H9 (cell line): ENCODE results near the gene PEX14. TPM values are rescaled to one million over a fixed set of nuclear protein-coding genes. Genes with fewer than 3 reads are reported as not detected.

Experiments
- DNase-seq: peaks from one replicate; pipeline ENCODE4 v3.0.0-alpha.2; 2017
- H2AFZ ChIP-seq: one replicate; pipeline ENCODE4 v1.6.1; 2013; ENCODE audit warnings: mild to moderate bottlenecking, low read length, control low read depth, moderate library complexity
- H2AK5ac ChIP-seq: 2 replicates; pipeline ENCODE4 v1.6.1; 2013; ENCODE audit warnings: low read length, control low read depth, mixed read lengths; ENCODE audit not compliant: insufficient read length
- H2BK120ac ChIP-seq: one replicate; pipeline ENCODE4 v1.6.1; 2013; ENCODE audit warnings: low read depth, mild to moderate bottlenecking, low read length, control low read depth, inconsistent platforms; ENCODE audit not compliant: poor library complexity, severe bottlenecking
- H2BK12ac ChIP-seq: 2 replicates; pipeline ENCODE4 v1.6.1; 2013; ENCODE audit warnings: low read length, control low read depth, mixed read lengths, low read depth; ENCODE audit not compliant: insufficient read length
- H2BK15ac ChIP-seq: 2 replicates; pipeline ENCODE4 v1.6.1; 2013; ENCODE audit warnings: low read depth, low read length, control low read depth
- H2BK20ac ChIP-seq: one replicate; pipeline ENCODE4 v1.6.1; 2013; ENCODE audit warnings: low read depth, mild to moderate bottlenecking, low read length, control low read depth, inconsistent platforms; ENCODE audit not compliant: poor library complexity, severe bottlenecking
- H2BK5ac ChIP-seq: 2 replicates; pipeline ENCODE4 v1.6.1; 2013; ENCODE audit warnings: low read length, control low read depth, mixed read lengths; ENCODE audit not compliant: insufficient read length
- H3K14ac ChIP-seq: 2 replicates; pipeline ENCODE4 v1.6.1; 2013; ENCODE audit warnings: low read length, control low read depth; ENCODE audit not compliant: insufficient read depth
- H3K18ac ChIP-seq: 2 replicates; pipeline ENCODE4 v1.6.1; 2013; ENCODE audit warnings: low read depth, mild to moderate bottlenecking, mixed read lengths, low read length, control low read depth; ENCODE audit not compliant: insufficient read length
- H3K23ac ChIP-seq: 2 replicates; pipeline ENCODE4 v1.6.1; 2013; ENCODE audit warnings: low read length, control low read depth, mixed read lengths, low read depth; ENCODE audit not compliant: insufficient read length
- H3K23me2 ChIP-seq: 2 replicates; pipeline ENCODE4 v1.6.1; 2013; ENCODE audit warnings: low read depth, mild to moderate bottlenecking, mixed read lengths, low read length, control low read depth; ENCODE audit not compliant: insufficient read length, poor library complexity, severe bottlenecking
- H3K27ac ChIP-seq: 2 replicates; pipeline ENCODE4 v1.5.1; 2013; ENCODE audit warnings: low read length, control low read depth, mixed read lengths, low read depth; ENCODE audit not compliant: insufficient read length
- H3K27me3 ChIP-seq: 2 replicates; pipeline ENCODE4 v1.6.1; 2013; ENCODE audit warnings: low read length, control low read depth, inconsistent platforms; ENCODE audit not compliant: insufficient read depth
- H3K4ac ChIP-seq: 2 replicates; pipeline ENCODE4 v1.6.1; 2013; ENCODE audit warnings: low read depth, mild to moderate bottlenecking, control low read depth, inconsistent platforms, low read length, moderate library complexity
- H3K4me1 ChIP-seq: 2 replicates; pipeline ENCODE4 v1.6.1; 2013; ENCODE audit warnings: low read length, control low read depth, inconsistent platforms; ENCODE audit not compliant: insufficient read depth
- H3K4me2 ChIP-seq: 2 replicates; pipeline ENCODE4 v1.6.1; 2013; ENCODE audit warnings: low read length, control low read depth, mixed read lengths; ENCODE audit not compliant: insufficient read length, insufficient read depth
- H3K56ac ChIP-seq: 2 replicates; pipeline ENCODE4 v1.6.1; 2013; ENCODE audit warnings: low read depth, mild to moderate bottlenecking, mixed read lengths, low read length, control low read depth; ENCODE audit not compliant: insufficient read length
- H3K79me1 ChIP-seq: 2 replicates; pipeline ENCODE4 v1.6.1; 2013; ENCODE audit warnings: low read depth, mild to moderate bottlenecking, moderate library complexity, low read length, control low read depth, inconsistent platforms; ENCODE audit not compliant: insufficient read depth, poor library complexity, severe bottlenecking
- H3K79me2 ChIP-seq: 2 replicates; pipeline ENCODE4 v1.6.1; 2013; ENCODE audit warnings: low read length, control low read depth, inconsistent platforms; ENCODE audit not compliant: insufficient read depth
- H3K9ac ChIP-seq: 2 replicates; pipeline ENCODE4 v1.6.1; 2013; ENCODE audit warnings: low read length, control low read depth, mixed read lengths; ENCODE audit not compliant: insufficient read length; ENCODE audit errors: extremely low read depth
- H3K9me3 ChIP-seq: one replicate; pipeline ENCODE4 v1.6.1; 2013; ENCODE audit warnings: low read depth, low read length, inconsistent platforms; ENCODE audit not compliant: control insufficient read depth
- H3T11ph ChIP-seq: one replicate; pipeline ENCODE4 v1.6.1; 2013; ENCODE audit warnings: mild to moderate bottlenecking, low read length, control low read depth, inconsistent platforms
- H4K20me1 ChIP-seq: one replicate; pipeline ENCODE4 v1.6.1; 2013; ENCODE audit not compliant: control insufficient read depth, insufficient read length, insufficient read depth
- H4K5ac ChIP-seq: 2 replicates; pipeline ENCODE4 v1.6.1; 2013; ENCODE audit warnings: low read depth, mild to moderate bottlenecking, mixed read lengths, low read length, control low read depth; ENCODE audit not compliant: insufficient read length
- H4K8ac ChIP-seq: replicated peaks from 2 replicates; pipeline ENCODE4 v1.6.1; 2013; ENCODE audit warnings: low read length, control low read depth, mixed read lengths, low read depth; ENCODE audit not compliant: insufficient read length
- H4K91ac ChIP-seq: 2 replicates; pipeline ENCODE4 v1.6.1; 2013; ENCODE audit warnings: low read depth, mild to moderate bottlenecking, moderate library complexity, mixed read lengths, low read length, control low read depth; ENCODE audit not compliant: insufficient read length
- H3K27ac Mint-ChIP-seq, 3 experiments: 2 replicates in 2 of 3; 3 replicates in 1 of 3; pipeline ENCODE4 v1.8.0; 2020 to 2021; ENCODE audit warnings: mixed read lengths in 3 of 3, mild to moderate bottlenecking in 1 of 3, moderate library complexity in 1 of 3
- H3K27me3 Mint-ChIP-seq: 2 replicates; pipeline ENCODE4 v1.8.0; 2021; ENCODE audit warnings: low read depth, mild to moderate bottlenecking, moderate library complexity, mixed read lengths
- H3K36me3 Mint-ChIP-seq, 3 experiments: 2 replicates in 2 of 3; 3 replicates in 1 of 3; pipeline ENCODE4 v1.8.0; 2020 to 2021; ENCODE audit warnings: low read depth in 3 of 3, mixed read lengths in 3 of 3; ENCODE audit not compliant: insufficient read depth in 1 of 3
- H3K4me1 Mint-ChIP-seq, 2 experiments: 2 replicates each; pipeline ENCODE4 v1.8.0; 2020; ENCODE audit warnings: mixed read lengths in 2 of 2
- H3K4me3 Mint-ChIP-seq, 2 experiments: 2 replicates in 1 of 2; 3 replicates in 1 of 2; pipeline ENCODE4 v1.8.0; 2020 to 2021; ENCODE audit warnings: mild to moderate bottlenecking in 2 of 2, mixed read lengths in 2 of 2, moderate library complexity in 1 of 2
- H3K9me3 Mint-ChIP-seq, 2 experiments: 2 replicates in 1 of 2; 3 replicates in 1 of 2; pipeline ENCODE4 v1.8.0; 2020; ENCODE audit warnings: mild to moderate bottlenecking in 2 of 2, mixed read lengths in 2 of 2, moderate library complexity in 1 of 2
- CTCF ChIP-seq: fragments of 200-600 bp; sonication (generic); conservative IDR thresholded peaks from 3 replicates; pipeline ENCODE4 v1.8.0; 2021; ENCODE audit warnings: antibody characterized with exemption, mild to moderate bottlenecking
- WGBS: extraction: QIAGEN DNeasy Blood & Tissue Kit; methylation state at CpG from one replicate; pipeline ENCODE4 v1.1.7; 2013; ENCODE audit warnings: missing lambda C conversion rate, low lambda C conversion rate, mixed read lengths; ENCODE audit not compliant: insufficient read length; ENCODE audit errors: extremely low coverage; 5-methylcytosine and 5-hydroxymethylcytosine counted together
- total RNA-seq: library from RNA; stranded (reverse); gene quantifications from 2 replicates; pipeline ENCODE4 v1.2.1, GENCODE V29; 2021

PEX14 gene
- total RNA-seq, 1 experiment from 2014 or later: 23.9 TPM

DNA sequence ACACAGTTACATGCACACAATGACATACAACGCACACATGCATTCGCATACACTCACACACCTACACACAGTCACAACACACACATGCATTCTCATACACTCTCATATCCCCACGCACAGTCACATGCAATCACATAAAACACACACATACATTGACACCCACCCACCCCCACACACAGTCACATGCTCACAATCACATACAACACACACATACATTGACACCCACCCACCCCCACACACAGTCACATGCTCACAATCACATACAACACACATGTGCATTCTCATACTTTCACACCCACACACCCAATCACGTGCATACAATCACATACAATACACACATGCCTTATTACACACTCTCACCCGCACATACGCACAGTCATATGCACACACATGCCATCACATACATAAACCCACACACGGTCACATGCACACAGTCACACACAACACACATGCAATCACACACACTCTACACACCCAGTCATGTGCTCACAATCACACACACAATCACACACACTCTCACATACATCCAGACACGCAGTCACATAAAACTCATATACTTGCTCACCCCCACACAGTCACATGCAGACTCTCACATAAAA lies 187.4 kb downstream of the PEX14 start:
- H3K4me3 Mint-ChIP-seq: no peak overlapping the region
- H3K14ac ChIP-seq: no peak overlapping the region
- DNase-seq: no peak
- H4K20me1 ChIP-seq: no peaks in the 10 kb centered on the region
- H3K36me3 Mint-ChIP-seq: no peaks in the 10 kb centered on the region
- H3K27me3 Mint-ChIP-seq: no peaks in the 10 kb centered on the region
- no peak overlapping the region for H4K5ac ChIP-seq
- H2BK12ac ChIP-seq: no peak overlapping the region
- no peak overlapping the region for H2AK5ac ChIP-seq
- H2BK120ac ChIP-seq: no peak overlapping the region
- H3K27ac Mint-ChIP-seq: no peak overlapping the region
- H3K79me2 ChIP-seq: no peaks in the 10 kb centered on the region
- no peak overlapping the region for H3K23ac ChIP-seq
- H3K9ac ChIP-seq: no peak overlapping the region
- H3K4me1 Mint-ChIP-seq: peaks cover 10 to 11% of the 10 kb centered on the region in 2 experiments
- no peak for TF ChIP-seq CTCF
- no peak overlapping the region for H3K4me2 ChIP-seq
- no peak overlapping the region for H3K18ac ChIP-seq
- no peaks in the 10 kb centered on the region for H3K4me1 ChIP-seq
- H3K23me2 ChIP-seq: no peaks in the 10 kb centered on the region
- H2BK20ac ChIP-seq: no peak overlapping the region
- H3K4ac ChIP-seq: no peak overlapping the region
- no peak overlapping the region for H2BK5ac ChIP-seq
- H2AFZ ChIP-seq: no peak overlapping the region
- H3T11ph ChIP-seq: no peak overlapping the region
- 100% methylated on average over 4 of the region's 8 CpGs for WGBS
- peak overlapping the region; percentile 4 for H3K56ac ChIP-seq
- no peak overlapping the region for H4K91ac ChIP-seq
- no peaks in the 10 kb centered on the region for H3K9me3 Mint-ChIP-seq
- H3K9me3 ChIP-seq: no peaks in the 10 kb centered on the region
- no peaks in the 10 kb centered on the region for H3K79me1 ChIP-seq
- no peak overlapping the region for H2BK15ac ChIP-seq
- H3K27me3 ChIP-seq: no peaks in the 10 kb centered on the region
- no peak overlapping the region for H3K27ac ChIP-seq
- H4K8ac ChIP-seq: no peak overlapping the region
